B cell (primary cell): ENCODE measurements around the gene SCN4A.

Source experiments
- CTCF ChIP-seq: fragments of 200-600 bp; IDR thresholded peaks from one replicate; pipeline ENCODE4 v1.8.0; 2022; ENCODE audit warnings: antibody characterized with exemption, mild to moderate bottlenecking
- EZH2 ChIP-seq: IDR thresholded peaks from 2 replicates; pipeline ENCODE4 v1.6.1; 2012; ENCODE audit warnings: borderline replicate concordance, low read depth, mild to moderate bottlenecking, moderate library complexity, low read length; ENCODE audit not compliant: insufficient read depth, poor library complexity, severe bottlenecking

GRCh38 chr17:63960006-63960405, 12.7 kb downstream of the SCN4A start:
- TF ChIP-seq CTCF = no peak
- no peak for TF ChIP-seq EZH2
